NCI-H1105 (cell line): ENCODE measurements around the gene MMP11.
A peak's percentile ranks its signal among the peaks of the same experiment; 100 is the strongest.

Source experiments
- DNase-seq: peaks from one replicate; lab custom pipeline; 2025; lab: John Stamatoyannopoulos, UW

Gene MMP11

DNA sequence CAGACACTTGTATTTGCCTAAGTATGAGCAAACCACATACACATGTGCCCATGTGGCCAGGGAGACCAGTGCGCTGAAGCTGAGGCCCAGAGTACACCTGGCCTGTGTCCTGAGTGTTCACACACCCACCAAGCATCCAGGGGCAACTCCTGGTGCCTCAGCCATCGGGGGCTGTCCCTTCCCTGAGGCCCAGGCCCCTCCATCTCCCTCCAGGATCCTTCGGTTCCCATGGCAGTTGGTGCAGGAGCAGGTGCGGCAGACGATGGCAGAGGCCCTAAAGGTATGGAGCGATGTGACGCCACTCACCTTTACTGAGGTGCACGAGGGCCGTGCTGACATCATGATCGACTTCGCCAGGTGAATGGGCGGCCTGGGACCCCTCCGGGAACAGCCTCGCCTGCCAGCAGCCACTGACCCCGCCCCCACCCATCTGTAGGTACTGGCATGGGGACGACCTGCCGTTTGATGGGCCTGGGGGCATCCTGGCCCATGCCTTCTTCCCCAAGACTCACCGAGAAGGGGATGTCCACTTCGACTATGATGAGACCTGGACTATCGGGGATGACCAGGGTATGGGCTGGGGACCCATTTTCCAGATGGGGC, 7.6 kb downstream of the MMP11 start:
- no peak for DNase-seq

DNA sequence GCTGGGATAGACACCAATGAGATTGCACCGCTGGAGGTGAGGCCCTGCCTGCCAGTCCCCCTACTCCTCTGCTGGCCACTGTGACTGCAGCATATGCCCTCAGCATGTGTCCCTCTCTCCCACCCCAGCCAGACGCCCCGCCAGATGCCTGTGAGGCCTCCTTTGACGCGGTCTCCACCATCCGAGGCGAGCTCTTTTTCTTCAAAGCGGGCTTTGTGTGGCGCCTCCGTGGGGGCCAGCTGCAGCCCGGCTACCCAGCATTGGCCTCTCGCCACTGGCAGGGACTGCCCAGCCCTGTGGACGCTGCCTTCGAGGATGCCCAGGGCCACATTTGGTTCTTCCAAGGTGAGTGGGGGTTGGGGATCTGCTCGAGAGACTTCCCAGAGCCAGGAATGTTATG, 8.4 kb downstream of the MMP11 start:
- no peak for DNase-seq

DNA sequence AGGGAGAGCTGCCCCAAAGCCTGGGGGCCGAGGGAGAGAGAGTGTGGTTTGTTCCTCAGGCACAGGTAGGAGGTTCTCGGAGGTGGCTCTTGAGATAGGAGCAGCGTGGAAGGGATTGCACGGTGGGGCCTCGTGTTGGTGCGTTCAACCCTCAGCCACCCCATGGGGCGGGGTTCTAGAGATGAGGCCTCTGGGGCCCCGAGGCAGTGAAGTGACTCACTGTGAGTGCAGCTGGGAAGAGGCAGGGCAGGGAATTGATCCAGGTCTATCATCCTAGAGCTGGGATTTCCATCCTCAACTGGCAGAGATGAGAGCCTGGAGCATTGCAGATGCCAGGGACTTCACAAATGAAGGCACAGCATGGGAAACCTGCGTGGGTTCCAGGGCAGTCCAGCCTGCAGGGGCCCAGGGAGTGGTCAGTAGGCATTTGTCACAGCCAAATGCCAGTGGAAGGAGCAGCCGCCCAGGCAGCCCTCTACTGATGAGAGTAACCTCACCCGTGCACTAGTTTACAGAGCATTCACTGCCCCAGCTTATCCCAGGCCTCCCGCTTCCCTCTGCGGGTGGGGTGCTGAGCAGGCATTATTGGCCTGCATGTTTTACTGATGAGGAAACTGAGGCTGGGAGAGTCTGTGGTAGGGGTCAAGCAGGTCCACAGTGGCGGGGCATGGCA, 9.0 kb downstream of the MMP11 start:
- DNase-seq, result no peak

DNA sequence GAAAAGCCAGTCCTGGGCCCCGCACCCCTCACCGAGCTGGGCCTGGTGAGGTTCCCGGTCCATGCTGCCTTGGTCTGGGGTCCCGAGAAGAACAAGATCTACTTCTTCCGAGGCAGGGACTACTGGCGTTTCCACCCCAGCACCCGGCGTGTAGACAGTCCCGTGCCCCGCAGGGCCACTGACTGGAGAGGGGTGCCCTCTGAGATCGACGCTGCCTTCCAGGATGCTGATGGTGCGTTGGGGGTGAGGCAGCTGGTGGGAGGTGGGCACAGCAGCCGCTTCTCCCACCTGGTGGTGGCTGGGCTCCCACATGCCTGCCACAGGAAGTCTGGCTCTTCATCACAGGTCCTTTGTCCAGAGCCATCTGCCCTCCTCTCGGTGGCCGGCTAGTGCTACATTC, 9.6 kb downstream of the MMP11 start:
- no peak for DNase-seq

DNA sequence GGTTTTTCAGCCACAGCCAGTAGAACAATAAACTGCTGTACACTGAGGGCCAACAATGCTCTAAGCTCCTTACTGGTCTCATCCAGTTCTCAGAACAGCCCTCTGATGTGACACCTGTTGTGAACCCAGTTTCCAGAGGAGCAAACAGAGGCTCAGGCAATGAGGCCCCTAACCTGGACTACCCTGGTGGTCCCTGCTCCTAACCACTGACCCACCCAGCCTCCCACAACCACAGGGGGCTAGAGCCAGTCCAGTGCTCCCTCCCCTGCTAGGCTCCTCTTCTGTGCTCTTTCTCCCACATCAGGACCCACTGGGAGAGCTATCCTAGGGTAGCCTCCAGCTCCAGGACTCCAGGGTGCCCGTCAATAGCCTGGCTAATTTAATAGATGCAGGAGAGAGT, 10.1 kb downstream of the MMP11 start:
- DNase-seq, result no peak

GRCh38 chr22:23783265-23784150, 10.9 kb downstream of the MMP11 start:
- DNase-seq, result no peak

DNA sequence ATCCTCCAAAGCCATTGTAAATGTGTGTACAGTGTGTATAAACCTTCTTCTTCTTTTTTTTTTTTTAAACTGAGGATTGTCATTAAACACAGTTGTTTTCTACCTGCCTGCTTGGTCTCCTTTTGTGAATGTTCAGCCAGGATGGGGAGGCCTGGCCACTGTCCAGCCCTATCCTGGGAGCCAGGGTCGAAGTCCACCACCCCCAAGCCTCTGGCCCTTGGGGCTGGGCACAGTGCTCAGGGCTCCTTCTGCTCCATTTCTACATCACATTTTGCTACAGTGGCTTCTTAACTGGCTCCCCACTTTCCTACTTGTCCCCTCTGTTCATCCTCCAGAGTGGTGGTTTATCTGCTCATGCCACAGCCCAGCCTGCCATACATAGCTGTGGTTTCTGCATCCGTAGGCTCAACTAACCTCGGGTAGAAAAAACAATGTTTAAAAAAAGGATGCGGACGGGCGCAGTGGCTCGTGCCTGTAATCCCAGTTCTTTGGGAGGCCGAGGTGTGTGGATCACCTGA, 11.6 kb downstream of the MMP11 start:
- no peak for DNase-seq

DNA sequence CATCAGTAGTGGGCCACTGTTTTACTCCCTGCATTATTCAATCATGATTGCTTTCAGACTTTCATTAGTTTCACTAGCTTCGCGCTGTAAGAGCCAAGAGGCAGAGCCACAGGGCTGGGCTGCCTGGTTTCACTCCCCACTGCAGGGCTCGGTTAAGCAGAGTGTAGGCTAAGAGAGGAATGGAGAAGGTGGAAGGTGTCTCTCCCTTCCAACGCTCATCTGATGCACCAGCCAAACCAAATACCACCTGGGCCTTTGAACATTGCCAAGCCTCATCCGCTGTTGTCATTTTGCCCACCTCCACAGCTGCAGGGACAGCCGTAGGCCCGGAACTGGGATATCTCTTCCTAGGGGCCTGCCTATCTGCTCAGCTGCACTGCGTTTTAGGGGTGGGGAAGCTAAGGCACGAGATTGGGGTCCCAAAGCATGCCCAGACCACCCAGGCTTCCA, 13.6 kb downstream of the MMP11 start:
- no peak for DNase-seq

DNA sequence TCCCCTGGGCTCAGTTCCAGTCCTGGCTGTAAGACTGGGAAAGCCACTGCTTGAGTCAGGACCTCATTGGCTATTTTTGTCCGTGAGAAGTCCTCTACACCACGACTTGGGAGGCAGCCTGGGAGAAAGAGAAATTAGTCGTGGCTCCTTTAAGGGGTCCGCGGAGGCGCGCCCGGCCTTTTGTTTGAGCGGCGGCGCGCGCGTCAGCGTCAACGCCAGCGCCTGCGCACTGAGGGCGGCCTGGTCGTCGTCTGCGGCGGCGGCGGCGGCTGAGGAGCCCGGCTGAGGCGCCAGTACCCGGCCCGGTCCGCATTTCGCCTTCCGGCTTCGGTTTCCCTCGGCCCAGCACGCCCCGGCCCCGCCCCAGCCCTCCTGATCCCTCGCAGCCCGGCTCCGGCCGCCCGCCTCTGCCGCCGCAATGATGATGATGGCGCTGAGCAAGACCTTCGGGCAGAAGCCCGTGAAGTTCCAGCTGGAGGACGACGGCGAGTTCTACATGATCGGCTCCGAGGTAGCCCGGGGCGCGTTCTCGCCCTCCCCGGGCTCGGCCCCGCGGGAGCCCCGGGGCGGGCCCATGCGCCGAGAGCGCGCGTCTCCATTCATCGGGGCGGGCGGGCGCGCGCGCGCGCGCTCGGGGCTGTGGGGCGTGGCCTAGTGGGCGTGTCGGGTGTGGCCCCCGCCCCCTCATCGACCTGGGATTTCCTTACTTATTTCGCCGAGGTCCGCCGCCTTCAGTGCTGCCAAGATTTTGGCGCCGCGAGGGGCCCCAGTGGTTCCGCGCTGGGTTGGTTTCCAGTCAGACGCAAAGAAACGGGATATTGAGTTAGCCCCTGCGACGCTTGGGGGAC, 14.3 kb downstream of the MMP11 start, which contains the start of gene SMARCB1:
Gene SMARCB1 (plus strand): TSS at position 215 of the 848 bp plus-strand sequence. CDS start 204 bp downstream, at position 419.
- DNase-seq, result peak; percentile 77

DNA sequence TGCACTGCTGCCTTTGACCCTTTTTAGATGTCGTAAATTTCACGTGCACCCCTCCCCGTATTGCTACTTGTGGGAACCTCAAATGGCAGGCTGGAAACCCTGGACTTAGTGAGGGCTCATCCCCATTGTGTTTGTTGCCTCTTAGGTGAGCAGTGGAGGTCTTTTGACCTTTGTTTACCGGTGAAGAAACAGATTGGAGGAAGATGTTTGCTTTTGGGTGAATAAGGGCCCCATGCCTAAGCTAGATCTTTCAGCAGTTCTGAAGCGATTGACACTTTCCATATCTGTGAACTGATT, 14.9 kb downstream of the MMP11 start:
- no peak for DNase-seq

DNA sequence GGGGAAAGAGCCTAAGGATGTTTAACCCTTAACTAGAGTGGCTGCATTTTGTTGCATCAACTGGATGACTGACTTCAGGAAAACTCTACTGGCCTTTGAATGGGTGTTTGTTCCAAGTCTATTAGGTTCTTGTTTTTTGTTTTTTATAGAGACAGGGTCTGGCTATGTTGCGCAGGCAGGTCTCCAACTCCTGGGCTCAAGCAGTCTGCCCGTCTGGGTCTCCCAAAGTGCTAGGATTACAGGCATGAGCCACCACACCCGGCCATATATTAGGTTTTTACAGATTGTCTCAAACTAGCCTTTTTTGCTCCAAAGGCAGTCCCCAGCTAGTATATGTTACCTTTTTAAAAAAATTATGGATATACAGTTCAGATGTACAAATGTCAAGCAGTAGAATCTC, 15.3 kb downstream of the MMP11 start:
- no peak for DNase-seq

GRCh38 chr22:23789121-23789520, 16.5 kb downstream of the MMP11 start:
- peak; percentile 33 for DNase-seq

DNA sequence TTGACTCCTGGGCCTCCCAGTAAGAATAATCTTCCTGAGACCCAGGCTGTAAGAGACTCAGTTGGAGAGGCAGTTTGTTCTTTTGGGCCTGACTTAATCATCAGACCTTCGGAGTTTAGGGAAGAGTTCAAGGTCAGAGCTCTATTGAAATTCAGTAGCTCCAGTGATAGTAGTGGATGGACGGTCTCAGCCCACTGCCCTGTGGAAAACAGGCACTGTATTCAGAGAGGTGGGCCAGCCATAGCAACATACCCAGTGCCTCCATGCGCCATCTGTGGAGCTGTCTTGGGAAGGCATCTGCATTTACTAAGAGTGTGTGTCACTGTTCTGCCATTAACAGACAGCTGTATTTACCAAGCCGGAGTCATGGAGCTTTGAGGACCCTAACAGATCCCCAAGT, 17.0 kb downstream of the MMP11 start:
- no peak for DNase-seq

DNA sequence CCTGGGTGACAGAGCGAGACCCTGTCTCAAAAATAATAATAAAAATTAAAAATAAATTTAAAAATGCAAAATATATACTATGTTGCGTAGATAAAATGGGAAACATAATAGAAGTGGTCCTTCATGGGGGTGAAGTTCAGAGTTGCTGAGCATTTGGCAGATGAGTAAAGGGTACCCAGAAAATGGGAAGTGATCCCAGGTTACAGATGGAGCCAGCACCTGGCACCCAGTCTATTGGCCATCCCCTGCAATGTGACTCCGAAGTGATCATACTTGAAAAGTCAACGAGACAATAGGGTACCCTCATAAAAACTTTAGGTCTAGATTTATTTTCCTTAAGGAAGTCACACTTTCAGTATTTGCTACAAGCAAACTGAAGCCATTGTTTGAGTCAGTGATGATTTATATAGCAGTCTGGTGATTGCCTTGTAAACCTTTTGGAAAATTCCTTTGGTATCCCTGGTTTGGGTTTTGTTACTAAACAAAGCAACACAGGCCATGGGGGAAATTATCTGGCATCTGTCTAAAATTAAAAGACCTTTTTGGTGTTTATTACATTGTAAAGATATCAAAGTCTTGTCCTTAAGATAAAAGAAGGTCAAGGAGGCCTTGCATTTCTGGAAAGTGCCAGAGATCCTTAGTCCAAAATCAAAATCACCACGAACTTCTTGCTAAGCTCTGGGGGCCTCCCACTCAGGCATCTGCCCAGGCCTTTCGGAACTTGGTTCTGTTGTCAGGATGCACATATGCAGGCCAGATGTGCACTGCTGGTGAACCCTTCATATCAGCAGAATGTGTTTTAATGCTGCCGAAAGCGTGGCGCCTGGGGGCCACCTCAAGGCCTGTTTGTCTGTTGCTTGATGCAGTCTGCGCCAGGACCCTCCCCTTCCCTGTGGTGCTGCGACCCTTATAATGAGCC, 18.4 kb downstream of the MMP11 start:
- no peak for DNase-seq

DNA sequence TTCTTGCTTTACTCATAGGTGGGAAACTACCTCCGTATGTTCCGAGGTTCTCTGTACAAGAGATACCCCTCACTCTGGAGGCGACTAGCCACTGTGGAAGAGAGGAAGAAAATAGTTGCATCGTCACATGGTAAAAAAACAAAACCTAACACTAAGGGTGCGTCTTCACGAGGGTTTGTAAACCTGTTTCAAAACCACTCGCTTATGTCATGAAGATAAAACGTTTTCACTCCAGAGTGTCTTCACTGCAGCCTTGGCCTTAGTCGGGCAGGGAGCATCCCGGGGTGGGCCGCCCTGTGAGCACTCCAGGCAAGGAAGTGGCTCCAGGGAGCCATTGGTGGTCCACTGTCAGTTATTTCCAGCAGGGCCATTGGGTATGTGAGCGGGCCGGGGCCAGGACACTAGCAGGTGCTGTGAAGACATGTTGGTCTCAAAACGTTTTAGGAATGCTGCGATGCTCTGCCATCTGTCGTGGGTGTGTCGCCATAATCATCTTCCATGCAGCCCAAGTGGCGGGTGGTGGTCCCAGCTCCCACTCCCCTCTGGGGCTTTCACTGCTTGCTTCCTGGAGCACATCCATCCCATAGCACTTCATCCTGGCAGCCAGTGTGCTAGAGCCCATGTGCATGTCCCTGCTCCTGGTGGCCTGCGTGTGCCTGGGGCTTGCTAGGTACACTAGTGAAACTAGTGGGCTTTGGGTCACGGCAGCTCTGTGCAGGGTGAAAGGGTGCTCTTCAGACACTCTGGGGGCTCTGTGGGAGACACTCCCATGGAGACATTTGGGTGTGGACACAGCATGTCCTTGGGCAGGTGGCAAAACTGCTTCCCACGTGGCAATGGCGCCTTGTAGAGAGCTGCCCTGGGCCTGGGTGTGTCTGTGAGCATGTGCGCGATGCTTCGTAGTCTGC, 19.3 kb downstream of the MMP11 start:
- no peak for DNase-seq

DNA sequence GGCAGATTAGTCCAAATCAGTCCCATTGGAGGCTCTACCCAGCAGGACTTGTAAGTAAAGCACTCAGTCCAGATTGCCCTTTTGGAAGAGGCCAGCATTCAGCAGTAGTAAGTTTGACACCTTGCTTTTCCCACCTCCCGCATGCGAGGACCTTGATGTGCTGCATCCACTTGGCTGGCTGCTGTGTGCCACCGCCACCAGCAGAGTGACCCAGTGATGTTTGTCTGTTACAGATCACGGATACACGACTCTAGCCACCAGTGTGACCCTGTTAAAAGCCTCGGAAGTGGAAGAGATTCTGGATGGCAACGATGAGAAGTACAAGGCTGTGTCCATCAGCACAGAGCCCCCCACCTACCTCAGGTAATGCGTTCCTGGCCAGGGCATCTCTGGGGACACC, 20.7 kb downstream of the MMP11 start:
- no peak for DNase-seq

GRCh38 chr22:23796461-23796860, 23.8 kb downstream of the MMP11 start:
- no peak for DNase-seq

DNA sequence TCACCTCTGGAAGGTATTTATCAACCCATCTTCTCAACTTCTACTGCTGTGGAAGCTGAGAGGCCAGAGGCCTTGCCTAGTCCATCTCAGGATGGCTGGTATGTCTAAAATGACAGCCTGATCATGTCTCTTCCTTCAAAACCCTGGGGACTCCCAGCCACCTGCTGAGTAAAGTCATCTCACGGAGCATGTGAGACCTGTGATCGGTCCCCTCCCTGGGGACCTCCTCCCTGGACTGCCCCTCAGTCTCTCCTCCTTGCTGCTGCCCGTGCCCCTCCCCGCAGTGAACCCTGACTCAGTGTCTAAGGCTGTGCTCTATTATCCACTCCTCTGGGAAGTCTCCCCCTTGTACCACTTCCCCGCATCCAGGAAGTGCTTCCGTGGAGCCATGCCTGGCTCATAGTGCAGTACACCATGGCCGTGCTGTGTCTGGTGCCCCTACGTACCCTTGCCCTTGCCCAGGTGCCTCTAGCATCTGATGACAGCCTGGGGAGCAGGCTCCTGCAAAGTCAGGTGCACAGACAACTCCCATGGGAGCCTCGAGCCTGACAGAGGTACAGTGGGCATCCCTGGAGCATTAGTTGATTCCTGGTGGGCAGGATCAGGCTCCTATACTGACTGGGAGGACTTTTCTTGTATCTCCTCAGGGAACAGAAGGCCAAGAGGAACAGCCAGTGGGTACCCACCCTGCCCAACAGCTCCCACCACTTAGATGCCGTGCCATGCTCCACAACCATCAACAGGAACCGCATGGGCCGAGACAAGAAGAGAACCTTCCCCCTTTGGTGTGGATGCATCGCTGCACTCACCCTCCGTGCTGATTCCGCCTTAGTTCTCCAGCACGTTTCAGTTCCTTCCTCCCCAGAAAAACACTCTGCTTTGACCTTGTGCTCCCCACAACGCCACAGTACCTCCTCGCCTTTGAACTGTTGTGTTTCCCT, 27.9 kb downstream of the MMP11 start:
- no peak for DNase-seq
